Progenitor cell of endocrine pancreas (in vitro differentiated cells): Measurements from ENCODE around the gene LCN10. TPM values are rescaled to one million over a fixed set of nuclear protein-coding genes. Genes with fewer than 3 reads are reported as not detected.
"Not testable (repeated sequence)": the region's sequence is repeated elsewhere in the genome, so short reads cannot be mapped to it uniquely, and the experiment has no call there.

ENCODE experiments used
- DNase-seq: peaks from one replicate; pipeline ENCODE4 v3.0.0; 2021; ENCODE audit warnings: low spot score; ENCODE audit not compliant: unreplicated experiment
- H3K27ac Mint-ChIP-seq: 2 replicates; pipeline ENCODE4 v1.8.0; 2021; ENCODE audit warnings: mild to moderate bottlenecking, moderate library complexity, mixed read lengths
- H3K27me3 Mint-ChIP-seq: 2 replicates; pipeline ENCODE4 v1.8.0; 2021; ENCODE audit warnings: mixed read lengths
- H3K36me3 Mint-ChIP-seq: 2 replicates; pipeline ENCODE4 v1.8.0; 2022; ENCODE audit warnings: mixed read lengths; ENCODE audit not compliant: insufficient read depth
- H3K4me1 Mint-ChIP-seq: 2 replicates; pipeline ENCODE4 v1.8.0; 2021; ENCODE audit warnings: low read depth, mixed read lengths
- H3K4me3 Mint-ChIP-seq: 2 replicates; pipeline ENCODE4 v1.8.0; 2021; ENCODE audit warnings: low read depth, mild to moderate bottlenecking, moderate library complexity, mixed read lengths
- H3K9me3 Mint-ChIP-seq: 2 replicates; pipeline ENCODE4 v1.8.0; 2021; ENCODE audit warnings: low read depth, mixed read lengths
- total RNA-seq: library from RNA; stranded (reverse); gene quantifications from 2 replicates; pipeline ENCODE4 v1.2.1, GENCODE V29; 2021
- TF ChIP-seq, protein P1 (sequence below): fragments of 200-600 bp; sonication (generic); IDR thresholded peaks from one replicate; pipeline ENCODE4 v1.5.0; 2021; ENCODE audit warnings: antibody characterized with exemption, mild to moderate bottlenecking; ENCODE audit not compliant: unreplicated experiment

LCN10 gene
- total RNA-seq, 1 donor from 2014 or later = not detected

GRCh38 chr9:136761545-136761981 lies 18.8 kb upstream of the LCN10 start:
- TF ChIP-seq, protein P1, sequence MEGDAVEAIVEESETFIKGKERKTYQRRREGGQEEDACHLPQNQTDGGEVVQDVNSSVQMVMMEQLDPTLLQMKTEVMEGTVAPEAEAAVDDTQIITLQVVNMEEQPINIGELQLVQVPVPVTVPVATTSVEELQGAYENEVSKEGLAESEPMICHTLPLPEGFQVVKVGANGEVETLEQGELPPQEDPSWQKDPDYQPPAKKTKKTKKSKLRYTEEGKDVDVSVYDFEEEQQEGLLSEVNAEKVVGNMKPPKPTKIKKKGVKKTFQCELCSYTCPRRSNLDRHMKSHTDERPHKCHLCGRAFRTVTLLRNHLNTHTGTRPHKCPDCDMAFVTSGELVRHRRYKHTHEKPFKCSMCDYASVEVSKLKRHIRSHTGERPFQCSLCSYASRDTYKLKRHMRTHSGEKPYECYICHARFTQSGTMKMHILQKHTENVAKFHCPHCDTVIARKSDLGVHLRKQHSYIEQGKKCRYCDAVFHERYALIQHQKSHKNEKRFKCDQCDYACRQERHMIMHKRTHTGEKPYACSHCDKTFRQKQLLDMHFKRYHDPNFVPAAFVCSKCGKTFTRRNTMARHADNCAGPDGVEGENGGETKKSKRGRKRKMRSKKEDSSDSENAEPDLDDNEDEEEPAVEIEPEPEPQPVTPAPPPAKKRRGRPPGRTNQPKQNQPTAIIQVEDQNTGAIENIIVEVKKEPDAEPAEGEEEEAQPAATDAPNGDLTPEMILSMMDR = no peak
- Mint-ChIP-seq H3K27me3 (no peaks in the 10 kb centered on the region), H3K36me3 (no peaks in the 10 kb centered on the region), H3K4me3 (no peak overlapping the region), H3K4me1 (no peaks in the 10 kb centered on the region), H3K9me3 (no peaks in the 10 kb centered on the region), H3K27ac (no peak overlapping the region)
- no peak for DNase-seq

GRCh38 chr9:136760834-136761544 lies 18.2 kb upstream of the LCN10 start:
- H3K36me3 Mint-ChIP-seq, H3K27ac Mint-ChIP-seq, H3K4me3 Mint-ChIP-seq, H3K27me3 Mint-ChIP-seq, H3K4me1 Mint-ChIP-seq, H3K9me3 Mint-ChIP-seq, DNase-seq: not testable (repeated sequence)
- TF ChIP-seq, protein P1 = peak; percentile 56

DNA sequence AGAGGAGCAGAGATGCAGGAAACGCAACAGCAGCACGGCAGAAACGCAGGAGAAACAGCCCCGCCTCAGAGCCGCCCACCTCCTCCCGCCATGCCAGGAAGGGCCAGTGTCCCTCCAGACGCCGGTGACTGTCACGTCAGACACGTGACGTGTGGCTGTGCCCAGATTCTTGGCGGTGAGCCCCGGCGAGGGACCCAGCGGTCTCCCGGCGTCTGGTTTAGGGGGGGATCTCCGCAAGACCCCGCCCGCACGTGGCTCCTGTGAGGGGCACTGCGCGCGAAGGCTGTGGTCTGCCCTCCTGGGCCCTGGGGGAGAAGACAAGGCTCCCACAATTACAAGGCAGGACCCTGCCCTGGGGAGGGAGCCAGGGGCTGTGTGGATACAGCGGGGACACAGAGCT lies 17.7 kb upstream of the LCN10 start:
- no peak for DNase-seq
- no peak overlapping the region for H3K4me3 Mint-ChIP-seq
- no peaks in the 10 kb centered on the region for H3K9me3 Mint-ChIP-seq
- no peaks in the 10 kb centered on the region for H3K4me1 Mint-ChIP-seq
- H3K27ac Mint-ChIP-seq = no peak overlapping the region
- TF ChIP-seq, protein P1 = no peak
- H3K27me3 Mint-ChIP-seq = no peaks in the 10 kb centered on the region
- no peaks in the 10 kb centered on the region for H3K36me3 Mint-ChIP-seq

- H3K9me3 Mint-ChIP-seq = no peaks in the 10 kb centered on the region
- DNase-seq = no peak
- H3K36me3 Mint-ChIP-seq = no peaks in the 10 kb centered on the region
- TF ChIP-seq, protein P1 = no peak
- no peak overlapping the region for H3K4me3 Mint-ChIP-seq
- H3K27me3 Mint-ChIP-seq = no peaks in the 10 kb centered on the region
- no peak overlapping the region for H3K27ac Mint-ChIP-seq
- no peaks in the 10 kb centered on the region for H3K4me1 Mint-ChIP-seq
These were observed 16.9 kb upstream of the LCN10 start for GRCh38 chr9:136759436-136760325.

DNA sequence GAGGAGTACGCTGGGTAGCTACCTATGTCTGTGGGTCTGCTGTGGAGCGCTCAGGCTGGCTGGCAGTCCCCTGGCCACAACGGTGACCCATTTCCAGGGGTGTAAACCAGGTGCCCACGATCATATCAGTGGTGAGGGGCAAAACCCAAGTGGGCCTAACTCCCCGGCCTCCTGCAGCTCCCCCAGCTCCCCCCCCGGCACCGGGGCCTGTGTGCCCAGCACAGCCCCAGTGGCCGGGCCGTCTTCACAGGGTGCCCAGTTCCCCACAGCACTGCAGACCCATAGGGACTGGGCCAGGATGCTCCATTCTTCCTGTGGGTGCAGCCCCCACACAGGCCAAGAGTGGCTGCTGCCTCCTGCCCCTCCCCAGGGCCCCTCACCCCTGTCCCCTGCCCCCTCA lies 16.3 kb upstream of the LCN10 start:
- H3K36me3 Mint-ChIP-seq = no peaks in the 10 kb centered on the region
- no peaks in the 10 kb centered on the region for H3K27me3 Mint-ChIP-seq
- H3K4me3 Mint-ChIP-seq = no peak overlapping the region
- H3K27ac Mint-ChIP-seq = no peak overlapping the region
- TF ChIP-seq, protein P1 = no peak
- no peaks in the 10 kb centered on the region for H3K9me3 Mint-ChIP-seq
- H3K4me1 Mint-ChIP-seq = no peaks in the 10 kb centered on the region
- DNase-seq = no peak
